Activated CD8-positive, alpha-beta memory T cell treated with anti-CD3 and anti-CD28 coated beads, Interleukin-2, amount 50 U/mL, for 48 hours (primary cell): Measurements from ENCODE around the gene MBD5.
A peak's percentile ranks its signal among the peaks of the same experiment; 100 is the strongest.
"Not testable (repeated sequence)": the region's sequence is repeated elsewhere in the genome, so short reads cannot be mapped to it uniquely, and the experiment has no call there.

Experiments used
- DNase-seq: peaks from one replicate; pipeline ENCODE4 v3.0.0-alpha.2; 2020

Gene MBD5

GRCh38 chr2:148021059-148021861 is at the start of gene MBD5:
Gene MBD5, plus strand, starts transcription at chr2:148021091.
- DNase-seq: no peak

- DNase-seq: no peak
Measured at GRCh38 chr2:147976102-147976501, 44.8 kb upstream of the MBD5 start.

- DNase-seq: no peak
Measured at GRCh38 chr2:147977679-147978078, 43.2 kb upstream of the MBD5 start.

GRCh38 chr2:147980940-147981528 is 39.9 kb upstream of the MBD5 start:
- DNase-seq: no peak

- DNase-seq: no peak
Measured at GRCh38 chr2:147989102-147989501, 31.8 kb upstream of the MBD5 start.

GRCh38 chr2:147989809-147990403 is 31.0 kb upstream of the MBD5 start:
- no peak for DNase-seq

- DNase-seq: not testable (repeated sequence)
Measured at GRCh38 chr2:147994965-147995364, 25.9 kb upstream of the MBD5 start.

- no peak for DNase-seq
Measured at GRCh38 chr2:147996828-147997227, 24.1 kb upstream of the MBD5 start.

GRCh38 chr2:147998203-147998602 is 22.7 kb upstream of the MBD5 start:
- no peak for DNase-seq

GRCh38 chr2:147999126-147999525 is 21.8 kb upstream of the MBD5 start:
- DNase-seq: no peak

GRCh38 chr2:148000095-148000494 is 20.8 kb upstream of the MBD5 start:
- no peak for DNase-seq

GRCh38 chr2:148002420-148002819 is 18.5 kb upstream of the MBD5 start:
- DNase-seq: not testable (repeated sequence)

- DNase-seq: no peak
Measured at GRCh38 chr2:148006249-148007007, 14.5 kb upstream of the MBD5 start.

- no peak for DNase-seq
Measured at GRCh38 chr2:148007219-148007900, 13.5 kb upstream of the MBD5 start.

GRCh38 chr2:148008411-148008810 is 12.5 kb upstream of the MBD5 start:
- not testable (repeated sequence) for DNase-seq

- no peak for DNase-seq
Measured at GRCh38 chr2:148013876-148014275, 7.0 kb upstream of the MBD5 start.

GRCh38 chr2:148014616-148015015 is 6.3 kb upstream of the MBD5 start:
- no peak for DNase-seq

GRCh38 chr2:148020111-148021058 is 506 bp upstream of the MBD5 start, which contains the start of gene ORC4:
Gene ORC4, minus strand, starts transcription at chr2:148020737. Its CDS starts 44,779 bp downstream, at chr2:147975958.
- peak; percentile 91 for DNase-seq

- no peak for DNase-seq
Measured at GRCh38 chr2:148021886-148022285, 995 bp downstream of the MBD5 start.

- DNase-seq: no peak
Measured at GRCh38 chr2:148022351-148022750, 1.5 kb downstream of the MBD5 start.

- DNase-seq: no peak
Measured at GRCh38 chr2:148022882-148023281, 2.0 kb downstream of the MBD5 start.
